Measurements from ENCODE around the gene KRCC1.

KRCC1 gene

DNA sequence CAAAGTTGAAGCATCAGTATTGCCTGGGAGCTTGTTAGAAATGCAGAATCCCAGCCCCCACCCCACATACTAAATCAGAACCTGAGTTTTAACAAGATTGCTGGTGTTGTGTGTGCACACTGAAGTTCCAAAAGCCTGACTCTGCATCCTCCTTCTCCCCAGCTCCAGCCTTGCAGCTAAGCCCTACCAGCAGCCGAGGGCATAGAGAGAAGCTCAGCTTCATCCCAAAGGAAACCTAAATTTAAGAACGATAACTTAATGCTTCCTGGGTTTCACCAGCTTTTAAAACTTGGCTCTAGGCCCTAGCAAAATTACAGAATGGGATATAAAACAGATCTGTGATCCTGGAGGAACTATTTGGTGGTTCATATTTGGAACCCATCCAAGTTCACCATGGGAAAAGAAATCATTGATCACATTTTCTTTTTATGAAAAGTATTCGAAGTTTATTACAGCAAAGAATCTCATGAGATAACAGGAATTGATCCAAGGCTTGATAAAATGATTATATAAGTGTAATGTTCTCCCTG lies 23.1 kb upstream of the KRCC1 start:
- no peak for FAIRE-seq

DNA sequence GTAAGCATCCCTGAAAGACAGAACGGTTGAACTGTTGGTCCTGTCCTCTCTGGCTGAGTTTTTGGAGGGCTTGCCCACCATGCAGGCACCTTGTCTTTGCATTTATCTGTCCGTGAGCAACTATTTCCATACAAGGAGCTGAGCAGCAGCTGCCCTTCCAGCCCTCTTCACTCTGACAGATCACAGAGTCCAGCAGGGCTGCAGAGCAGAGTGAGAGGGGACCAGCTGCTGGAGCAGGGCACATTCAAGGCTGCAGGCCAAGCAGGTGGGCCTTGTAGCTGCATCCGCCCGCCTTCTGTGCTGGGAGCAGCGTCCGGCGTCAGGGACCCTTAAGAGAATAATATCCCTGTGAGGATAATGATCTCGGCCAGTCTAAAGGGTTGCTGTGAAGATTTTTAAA lies 21.5 kb upstream of the KRCC1 start:
- FAIRE-seq (no peak), DNase-seq (ENCODE audit: extremely low spot score, insufficient read length, low read depth) (no peak)

More for the DNA sequence above, 23.1 kb upstream of the KRCC1 start:
- no peak for DNase-seq (ENCODE audit: extremely low spot score, insufficient read length, low read depth)

DNA sequence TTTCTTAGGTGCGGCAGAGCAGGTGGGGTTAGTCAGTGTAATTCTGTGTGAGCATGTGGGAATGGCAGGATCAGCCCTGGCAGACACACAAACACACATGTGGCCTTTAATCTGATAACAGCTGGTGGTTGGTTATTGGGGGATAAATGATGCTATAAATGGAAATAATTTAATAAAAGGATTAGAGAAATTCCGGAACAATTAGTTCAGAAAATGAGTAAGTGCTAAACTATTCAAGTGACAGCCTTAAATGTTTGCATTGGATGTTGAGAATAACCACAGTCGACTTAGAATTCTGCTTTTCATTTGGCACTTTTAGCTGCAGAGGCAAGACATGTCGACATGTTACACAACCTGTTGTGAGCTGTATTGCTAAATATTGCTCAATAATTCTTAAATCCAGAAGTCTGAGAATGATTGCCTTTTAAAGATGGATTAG lies 19.3 kb upstream of the KRCC1 start:
- DNase-seq (ENCODE audit: extremely low spot score, insufficient read length, low read depth), result no peak
- FAIRE-seq, result no peak

DNA sequence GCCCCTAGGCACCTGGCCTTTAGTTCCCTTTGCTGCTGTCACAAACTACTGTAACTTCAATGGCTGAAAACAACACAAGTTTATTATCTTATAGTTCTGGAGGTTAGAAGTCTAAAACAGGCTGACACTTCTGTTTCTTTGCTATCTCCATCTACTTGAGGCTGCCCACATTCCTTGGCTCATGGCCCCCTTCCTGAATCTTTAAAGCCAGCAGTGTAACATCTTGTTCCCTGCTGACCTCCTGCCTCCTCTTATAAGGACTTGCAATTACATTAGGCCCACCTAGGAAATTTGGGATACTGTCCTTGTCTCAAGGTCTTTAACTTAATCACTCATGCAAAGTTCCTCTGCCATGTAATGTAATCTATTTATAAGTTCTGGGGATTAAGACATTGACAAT lies 18.6 kb upstream of the KRCC1 start:
- no peak for DNase-seq (ENCODE audit: extremely low spot score, insufficient read length, low read depth)
- no peak for FAIRE-seq

DNA sequence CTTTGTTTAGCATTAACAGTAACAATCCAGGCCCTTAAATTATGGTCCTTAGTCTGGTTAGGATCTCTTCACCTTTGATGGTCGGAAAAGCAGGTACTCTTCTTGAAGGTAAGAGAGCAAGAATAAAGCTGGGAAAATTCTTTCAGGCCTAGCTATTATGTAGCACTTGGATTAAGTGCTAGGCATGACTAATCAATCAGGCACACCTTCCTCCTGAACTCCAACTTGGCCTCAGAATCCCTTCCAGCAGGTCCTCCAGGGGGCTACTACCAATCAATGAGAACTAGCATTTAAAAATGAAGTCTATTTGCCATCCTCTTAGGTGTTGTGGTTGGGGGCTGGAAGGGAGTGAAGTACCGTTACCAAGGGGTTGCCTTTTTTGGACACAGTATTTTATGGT lies 15.8 kb upstream of the KRCC1 start:
- FAIRE-seq, result no peak
- no peak for DNase-seq (ENCODE audit: extremely low spot score, insufficient read length, low read depth)

DNA sequence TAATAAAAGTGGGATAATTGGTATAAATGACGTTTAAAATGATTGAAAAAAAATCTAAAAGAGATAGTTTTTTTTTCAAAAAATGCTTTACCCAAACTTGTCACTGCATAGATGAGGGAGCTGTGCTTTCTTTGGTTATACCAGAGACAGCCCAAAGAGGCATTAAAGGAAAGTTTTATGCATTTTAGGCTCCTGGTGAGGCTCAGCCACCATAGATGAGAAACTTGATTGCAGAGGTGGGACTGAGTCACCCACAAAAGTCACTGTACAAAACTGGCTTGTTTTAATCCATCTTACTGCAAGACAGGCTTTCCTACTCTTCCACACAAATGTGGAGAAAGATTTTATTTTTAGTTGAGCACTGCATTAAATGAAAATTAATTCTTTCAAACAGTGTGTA lies 14.5 kb upstream of the KRCC1 start:
- FAIRE-seq (no peak), DNase-seq (ENCODE audit: extremely low spot score, insufficient read length, low read depth) (no peak)

DNA sequence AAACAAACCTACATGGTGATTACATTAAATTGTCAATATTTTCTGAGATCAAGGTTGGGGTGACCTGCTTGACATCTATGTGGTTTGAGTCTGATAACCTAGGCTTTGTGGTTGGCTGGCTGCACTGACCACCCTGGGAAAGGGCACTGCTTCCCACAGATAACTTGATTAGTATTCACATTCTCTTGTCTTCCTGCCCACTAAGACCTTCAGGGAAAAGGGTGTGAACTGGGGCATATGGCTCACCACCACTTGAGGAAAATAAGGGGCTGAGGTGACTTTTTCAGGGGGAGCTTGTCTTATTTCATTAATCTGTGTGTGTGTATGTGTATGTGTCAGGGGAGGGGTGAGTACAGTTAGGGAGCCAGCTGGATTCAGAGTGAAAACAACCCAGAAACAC lies 13.5 kb upstream of the KRCC1 start:
- DNase-seq (ENCODE audit: extremely low spot score, insufficient read length, low read depth), result no peak
- FAIRE-seq, result no peak

DNA sequence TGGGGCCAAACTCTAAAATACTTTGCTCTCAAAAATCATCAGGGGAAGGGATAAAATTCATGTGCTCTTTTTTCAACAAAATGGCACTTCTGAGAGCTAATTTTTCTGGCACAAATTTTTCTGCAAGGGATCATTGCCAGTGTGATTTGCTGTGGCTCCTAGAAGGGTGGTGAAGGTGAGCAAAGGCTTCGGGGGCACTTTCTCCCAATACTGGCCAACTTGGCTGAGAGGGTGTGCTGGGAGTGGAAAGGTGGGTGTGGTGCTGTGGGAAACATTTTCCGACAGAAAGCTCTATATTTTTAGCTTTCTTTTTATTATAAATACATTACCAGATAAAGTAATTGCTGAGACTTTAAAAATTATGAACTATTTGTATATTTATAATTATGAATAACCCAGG lies 12.5 kb upstream of the KRCC1 start:
- FAIRE-seq (no peak), DNase-seq (ENCODE audit: extremely low spot score, insufficient read length, low read depth) (no peak)

DNA sequence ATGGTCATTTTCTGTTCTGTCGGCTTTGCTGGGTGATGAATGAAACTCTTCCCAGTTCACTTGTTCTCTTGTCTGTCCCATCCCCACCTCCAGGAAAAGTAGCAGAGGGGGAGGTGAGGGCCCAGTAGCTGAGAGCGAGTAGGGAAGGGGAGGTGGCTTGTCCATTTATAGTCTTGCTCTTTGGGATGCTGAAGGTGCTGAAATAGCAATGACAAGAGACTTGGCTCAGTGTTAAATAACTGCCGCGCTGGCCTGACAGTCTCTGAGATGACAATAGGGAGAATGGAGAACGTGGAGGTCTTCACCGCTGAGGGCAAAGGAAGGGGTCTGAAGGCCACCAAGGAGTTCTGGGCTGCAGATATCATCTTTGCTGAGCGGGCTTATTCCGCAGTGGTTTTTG lies 12.0 kb upstream of the KRCC1 start, which contains the start of gene SMYD1:
Gene SMYD1, plus strand, starts transcription at position 228 of the 400 bp plus-strand sequence. Its CDS starts 40 bp downstream, at position 268.
- no peak for FAIRE-seq
- DNase-seq (ENCODE audit: extremely low spot score, insufficient read length, low read depth), result no peak

DNA sequence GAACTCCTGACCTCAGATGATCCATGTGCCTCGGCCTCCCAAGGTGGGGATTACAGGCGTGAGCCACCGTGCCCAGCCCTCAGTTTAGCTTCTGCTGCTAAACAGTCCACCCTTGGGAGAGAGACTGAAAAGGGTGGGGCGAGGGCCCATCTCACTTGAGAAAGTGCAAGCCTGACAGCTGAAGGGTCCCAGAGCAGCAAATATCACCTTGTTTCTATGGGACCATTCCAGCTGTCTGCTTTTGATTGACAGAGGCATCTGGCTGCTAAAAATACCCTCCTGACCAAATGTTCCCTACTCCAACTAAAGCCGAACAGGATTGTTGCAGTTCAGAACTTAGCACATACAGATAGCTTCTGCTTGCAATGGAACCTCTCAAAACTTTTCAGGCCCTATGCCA lies 11.6 kb upstream of the KRCC1 start:
- FAIRE-seq (no peak), DNase-seq (ENCODE audit: extremely low spot score, insufficient read length, low read depth) (no peak)

DNA sequence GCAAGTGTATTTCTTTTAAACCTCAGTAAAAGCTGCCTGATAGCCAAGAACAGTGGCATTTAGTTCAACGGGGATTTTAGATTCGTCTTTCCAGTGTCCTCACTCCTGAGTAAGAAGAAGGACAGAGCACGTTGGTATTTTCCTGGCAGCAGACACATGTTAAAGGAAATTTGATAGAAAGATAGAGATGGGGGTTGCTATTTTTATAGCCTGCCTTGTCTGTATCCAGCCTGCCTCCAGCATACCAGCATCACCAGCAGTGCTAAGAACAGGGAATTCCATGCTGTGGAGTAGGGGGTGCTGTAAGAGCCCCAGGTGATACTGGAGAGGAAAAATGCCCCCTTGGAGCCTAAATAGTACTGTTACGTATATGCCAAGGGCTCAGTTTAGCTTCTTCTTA lies 11.0 kb upstream of the KRCC1 start:
- FAIRE-seq (no peak), DNase-seq (ENCODE audit: extremely low spot score, insufficient read length, low read depth) (no peak)

DNA sequence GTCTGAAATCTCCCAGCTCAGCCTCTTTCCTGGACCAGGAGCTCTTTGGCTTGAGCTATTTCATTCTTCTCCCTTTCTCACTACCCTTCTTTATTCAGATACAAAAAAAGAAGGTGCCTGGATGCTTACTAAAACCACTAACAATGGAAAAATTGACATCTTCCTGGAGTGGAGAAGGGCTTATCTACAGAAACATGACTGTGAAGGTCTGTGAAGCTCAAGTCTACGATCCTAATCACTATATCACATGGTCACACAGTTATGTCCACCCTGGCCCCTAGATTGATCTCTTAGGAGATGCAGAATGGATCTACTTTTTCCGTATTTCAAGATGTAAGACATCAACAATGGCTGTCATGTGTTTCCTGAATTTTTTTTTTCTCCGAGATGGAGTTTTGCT lies 5.7 kb upstream of the KRCC1 start:
- FAIRE-seq, result no peak
- no peak for DNase-seq (ENCODE audit: extremely low spot score, insufficient read length, low read depth)

DNA sequence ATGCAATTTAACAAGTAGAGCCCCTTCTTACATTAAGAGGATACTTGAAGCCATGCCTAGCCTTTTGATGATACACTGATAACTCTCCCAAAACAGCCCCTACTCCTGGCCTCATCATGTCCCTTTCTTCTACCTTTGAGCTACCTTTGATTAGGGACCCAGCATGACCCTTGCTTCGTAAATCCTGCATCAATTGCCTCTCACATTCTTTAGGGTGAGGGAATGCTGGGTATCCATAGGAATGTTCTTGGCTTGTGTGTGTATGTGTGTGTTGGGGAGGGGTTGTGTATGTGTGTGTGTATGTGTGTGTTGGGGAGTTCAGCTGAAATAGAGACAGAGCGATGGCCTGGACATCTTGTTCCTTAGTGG lies 5.3 kb upstream of the KRCC1 start:
- FAIRE-seq, result no peak
- no peak for DNase-seq (ENCODE audit: extremely low spot score, insufficient read length, low read depth)

DNA sequence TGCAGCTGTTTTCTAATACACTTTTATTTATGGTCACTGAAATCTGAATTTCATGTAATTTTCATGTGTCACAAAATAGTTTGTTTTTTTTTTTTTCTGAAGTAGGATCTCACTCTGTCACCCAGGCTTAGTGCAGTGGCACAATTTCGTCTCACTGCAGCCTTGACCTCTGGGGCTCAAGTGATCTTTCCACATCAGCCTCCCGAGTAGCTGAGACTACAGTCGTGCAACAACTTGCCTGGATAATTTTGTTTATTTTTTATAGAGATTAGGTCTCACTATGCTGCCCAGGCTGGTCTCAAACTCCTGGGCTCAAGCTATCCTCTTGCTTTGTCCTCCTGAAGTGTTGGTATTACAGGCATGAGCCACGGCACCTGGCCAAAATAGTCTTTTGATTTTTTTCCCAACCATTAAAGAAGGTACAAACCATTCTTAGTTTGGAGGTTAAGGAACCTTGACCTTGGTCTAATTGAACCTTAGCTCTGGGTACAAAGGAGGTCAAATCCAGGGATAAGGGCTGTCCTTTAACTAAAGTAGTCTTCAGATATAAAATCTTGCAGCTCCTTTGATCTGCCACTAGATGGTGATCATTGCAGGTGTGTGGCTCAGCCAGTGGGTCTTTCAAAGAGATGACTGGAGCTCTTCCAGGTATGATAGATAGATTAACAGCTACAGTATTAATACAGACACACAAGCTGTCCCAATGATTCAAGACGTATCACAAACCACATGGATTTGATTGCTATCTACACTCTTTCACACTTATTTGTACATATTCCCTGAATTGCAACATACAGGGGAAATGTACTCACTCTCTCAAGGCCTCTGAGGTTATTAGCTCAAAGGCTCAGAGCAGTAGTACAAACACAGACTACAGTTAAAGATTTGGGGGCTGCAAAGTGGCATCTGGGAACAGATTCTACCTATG lies 4.7 kb upstream of the KRCC1 start:
- peak; percentile 73 for FAIRE-seq
- DNase-seq (ENCODE audit: extremely low spot score, insufficient read length, low read depth), result peak; percentile 22

DNA sequence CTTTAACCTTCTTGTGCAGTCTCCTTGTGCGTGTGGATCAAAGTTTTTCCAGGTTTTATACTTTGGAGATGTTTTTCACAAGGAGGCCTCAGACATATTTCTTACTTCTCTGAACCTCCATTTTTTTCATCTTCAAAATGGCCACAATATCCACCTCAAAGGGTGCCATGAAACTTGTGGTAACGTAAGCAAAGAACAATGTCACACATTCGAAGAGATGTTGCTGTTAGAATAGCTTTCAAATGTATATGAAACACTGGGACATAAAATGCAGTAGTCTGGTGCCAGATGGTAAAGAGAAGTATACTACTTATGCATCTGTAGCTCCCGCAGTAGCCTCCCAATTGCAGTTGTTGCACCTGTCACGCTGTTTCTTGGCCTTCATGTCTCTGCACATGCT lies 2.6 kb upstream of the KRCC1 start:
- no peak for FAIRE-seq
- DNase-seq (ENCODE audit: extremely low spot score, insufficient read length, low read depth), result no peak

DNA sequence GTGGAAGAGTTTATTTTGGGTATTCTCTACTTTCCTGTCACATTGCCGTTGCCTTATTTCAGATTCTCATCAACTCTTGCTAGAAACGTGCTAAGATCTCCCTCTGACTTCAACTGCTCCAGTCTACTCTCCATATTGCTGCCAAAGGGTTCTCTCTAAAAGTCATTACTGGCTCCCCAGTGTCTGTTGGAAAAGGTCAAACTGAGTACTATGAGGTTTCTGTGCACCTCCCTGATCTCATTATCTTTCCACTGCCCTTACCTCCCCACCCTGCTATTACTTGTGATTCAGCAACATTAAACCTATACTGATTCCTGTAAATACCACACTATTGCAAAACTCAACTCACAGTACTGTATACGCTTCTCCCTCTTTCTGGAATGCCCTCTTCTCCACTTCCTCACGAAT lies 1.9 kb upstream of the KRCC1 start:
- DNase-seq (ENCODE audit: extremely low spot score, insufficient read length, low read depth) (no peak), FAIRE-seq (no peak)

DNA sequence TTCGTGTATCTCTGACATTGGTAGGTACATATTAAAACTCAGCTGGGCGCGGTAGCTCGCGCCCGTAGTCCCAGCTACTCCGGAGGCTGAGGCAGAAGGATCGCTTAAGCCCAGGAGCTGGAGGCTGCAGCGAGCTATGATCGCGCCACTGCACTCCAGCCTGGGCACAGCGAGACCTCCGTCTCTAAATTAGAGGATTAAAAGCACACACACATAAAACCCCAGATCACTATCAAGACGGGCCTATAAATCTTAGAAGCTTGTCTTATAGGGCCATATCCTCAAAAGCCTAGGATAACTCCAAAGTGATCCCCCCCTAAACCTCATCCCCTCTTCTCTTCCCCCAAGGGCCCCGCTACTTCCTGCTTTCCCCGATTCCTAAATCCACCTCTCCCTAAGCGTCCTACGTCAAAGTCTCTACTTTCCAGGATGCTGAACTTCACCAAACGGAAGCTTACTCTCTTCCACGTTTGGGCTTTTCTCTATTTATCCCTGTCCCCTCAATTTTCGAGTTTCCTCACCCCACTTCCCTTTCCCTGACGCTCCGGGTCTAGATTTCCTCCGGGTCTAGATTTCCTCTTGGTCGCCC lies 707 bp downstream of the KRCC1 start:
- no peak for FAIRE-seq
- DNase-seq (ENCODE audit: extremely low spot score, insufficient read length, low read depth), result no peak

DNA sequence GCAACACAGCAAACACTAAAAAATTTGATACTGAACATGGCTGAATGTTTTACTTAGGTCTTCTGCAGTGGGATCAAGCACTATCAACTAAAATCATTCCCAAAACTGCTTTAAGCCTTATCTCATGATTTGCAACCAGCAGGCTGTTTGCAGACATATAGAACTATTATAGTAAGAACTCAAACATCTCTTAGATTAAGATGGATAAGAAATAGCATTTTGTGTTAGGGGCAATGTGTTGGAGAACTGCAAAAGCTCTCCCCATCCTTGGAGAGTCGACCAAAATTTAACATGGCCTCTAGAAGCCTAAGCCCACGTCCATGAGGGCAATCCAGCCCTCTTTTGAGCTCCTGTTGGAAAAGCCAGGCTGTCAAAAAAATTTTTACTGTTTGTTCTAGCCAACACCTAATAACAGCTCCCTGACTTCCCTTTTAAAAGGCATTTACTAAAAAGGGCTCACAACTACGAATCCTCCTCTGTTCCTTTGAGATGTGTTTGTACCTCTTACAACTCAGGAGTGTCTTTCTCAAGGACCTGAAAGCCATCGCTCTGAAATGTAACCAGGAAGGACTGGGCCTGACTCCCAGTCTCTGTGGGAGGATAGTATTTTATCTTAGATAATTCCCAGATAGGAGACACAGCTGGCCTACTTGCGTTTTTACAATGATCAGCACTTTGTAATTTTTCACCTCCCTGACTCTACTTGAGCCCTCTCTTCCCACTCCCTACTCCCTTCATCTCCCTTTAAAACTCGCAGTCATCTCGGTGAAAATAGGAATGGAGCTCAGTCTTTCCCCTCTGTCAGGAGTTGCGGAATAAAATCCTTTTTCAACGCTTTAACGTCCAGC lies 1.4 kb downstream of the KRCC1 start:
- DNase-seq (ENCODE audit: extremely low spot score, insufficient read length, low read depth) (no peak), FAIRE-seq (no peak)

DNA sequence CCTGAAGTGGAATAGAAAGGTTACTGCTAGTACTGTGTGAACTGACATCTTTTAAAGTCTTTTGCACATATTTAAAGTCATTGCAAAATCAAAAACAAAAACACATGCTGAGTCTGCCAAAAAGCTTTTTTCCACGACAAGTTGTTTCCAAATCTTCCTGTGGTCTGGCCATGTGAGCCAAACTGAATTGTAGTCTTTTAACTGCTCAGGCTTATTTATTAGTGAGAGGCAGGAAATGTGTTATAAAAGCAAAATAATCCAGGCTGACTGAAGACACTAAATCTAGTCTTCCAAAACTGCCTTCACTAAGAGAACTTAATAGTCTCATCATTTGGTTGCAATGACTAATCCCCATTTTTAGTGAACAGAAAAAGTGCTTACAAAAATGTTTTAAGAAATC lies 2.3 kb downstream of the KRCC1 start:
- FAIRE-seq, result no peak
- no peak for DNase-seq (ENCODE audit: extremely low spot score, insufficient read length, low read depth)

DNA sequence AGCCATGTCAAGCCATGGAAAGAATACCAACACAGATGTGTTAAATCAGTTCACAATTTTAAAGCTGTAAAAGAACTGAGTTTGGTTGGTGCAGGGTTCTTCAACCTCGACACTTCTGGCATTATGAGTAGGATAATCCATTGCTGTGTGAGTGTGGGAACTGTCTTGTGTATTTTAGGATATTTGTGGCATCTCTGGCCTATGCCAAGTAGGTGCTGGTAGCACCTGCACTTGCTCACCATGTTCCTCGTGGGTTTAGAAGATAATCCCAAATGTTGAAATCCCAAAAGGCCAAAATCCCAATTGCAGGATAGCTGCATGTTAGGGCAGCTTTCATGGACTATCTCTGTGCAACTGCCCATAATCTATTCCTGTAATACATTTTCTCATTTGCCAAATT lies 3.8 kb downstream of the KRCC1 start:
- no peak for DNase-seq (ENCODE audit: extremely low spot score, insufficient read length, low read depth)
- no peak for FAIRE-seq

DNA sequence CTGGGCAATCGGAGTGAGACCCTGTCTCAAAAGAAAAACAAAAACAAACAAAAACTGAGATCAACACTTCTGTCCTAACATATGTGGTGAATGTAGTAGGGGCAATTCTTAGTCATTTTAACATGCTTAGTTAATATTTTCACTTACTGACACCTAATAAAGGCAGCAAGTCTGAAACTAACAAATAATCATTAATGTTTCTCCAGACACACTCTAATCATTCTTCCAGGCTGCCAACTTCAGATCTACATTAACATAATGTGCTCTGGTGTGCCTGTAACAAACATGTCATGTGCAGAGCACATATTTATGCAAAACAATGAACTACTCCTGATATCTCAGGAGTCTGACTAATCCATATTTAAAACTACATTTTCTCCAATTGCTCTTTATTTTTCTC lies 6.0 kb downstream of the KRCC1 start:
- no peak for FAIRE-seq
- no peak for DNase-seq (ENCODE audit: extremely low spot score, insufficient read length, low read depth)
